Epidermal melanocyte (primary cell): ENCODE results near the gene MAGI1.

ENCODE experiments used
- DNase-seq: peaks from one replicate; pipeline ENCODE4 v3.0.0; 2011; ENCODE audit warnings: low spot score; ENCODE audit not compliant: insufficient read length

MAGI1 gene

DNA sequence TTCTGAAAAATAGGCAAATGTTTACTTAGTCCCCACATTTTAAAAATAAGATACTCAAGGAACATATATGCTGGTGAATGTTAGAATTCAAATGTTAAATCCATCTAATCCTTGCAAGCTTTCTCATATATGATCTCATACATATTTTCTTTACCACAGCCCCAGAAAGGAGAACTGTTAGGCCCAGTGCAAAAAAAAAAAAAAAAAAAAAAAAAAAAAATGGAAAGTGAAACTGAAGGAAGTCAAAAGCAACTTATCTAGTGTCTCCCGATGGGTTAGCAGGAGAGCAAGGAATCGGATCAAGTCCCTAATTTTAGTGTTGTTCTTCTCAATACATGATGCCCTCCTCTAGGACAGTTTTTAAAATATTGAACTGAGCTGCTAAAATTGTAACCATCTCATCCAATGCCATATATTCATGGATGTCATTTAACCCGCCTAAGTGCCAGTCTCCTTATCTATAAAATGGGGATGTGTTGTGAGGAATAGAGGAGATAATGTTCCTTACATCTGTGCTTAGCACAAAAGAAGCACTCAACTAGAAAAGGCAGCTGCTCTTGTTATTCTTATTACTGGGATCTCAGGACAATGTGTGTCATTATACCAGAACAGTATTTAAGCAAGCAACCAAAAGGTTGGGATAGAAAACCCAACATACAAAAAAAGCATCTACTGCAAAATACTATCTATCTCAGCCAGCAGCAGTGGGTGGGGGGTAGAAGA lies 279.7 kb downstream of the MAGI1 start:
- DNase-seq = no peak

DNA sequence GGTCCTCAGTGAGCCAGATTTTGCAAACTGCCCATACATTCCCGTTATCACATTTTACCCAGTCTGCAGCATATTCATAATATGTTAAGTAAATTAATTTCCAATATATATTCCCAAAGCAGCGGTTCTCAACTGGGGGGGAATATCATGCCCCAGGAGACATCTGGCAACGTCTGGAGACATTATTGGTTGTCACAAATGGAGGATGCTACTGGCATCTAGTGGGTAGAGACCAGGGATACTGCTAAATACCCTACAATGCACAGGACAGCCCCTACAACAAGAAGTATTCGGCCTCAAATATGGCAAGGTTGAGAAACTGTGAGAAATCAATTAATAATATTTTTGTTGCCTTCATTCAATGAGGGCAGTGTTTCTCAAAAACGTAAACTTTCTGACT lies 280.3 kb downstream of the MAGI1 start:
- no peak for DNase-seq

DNA sequence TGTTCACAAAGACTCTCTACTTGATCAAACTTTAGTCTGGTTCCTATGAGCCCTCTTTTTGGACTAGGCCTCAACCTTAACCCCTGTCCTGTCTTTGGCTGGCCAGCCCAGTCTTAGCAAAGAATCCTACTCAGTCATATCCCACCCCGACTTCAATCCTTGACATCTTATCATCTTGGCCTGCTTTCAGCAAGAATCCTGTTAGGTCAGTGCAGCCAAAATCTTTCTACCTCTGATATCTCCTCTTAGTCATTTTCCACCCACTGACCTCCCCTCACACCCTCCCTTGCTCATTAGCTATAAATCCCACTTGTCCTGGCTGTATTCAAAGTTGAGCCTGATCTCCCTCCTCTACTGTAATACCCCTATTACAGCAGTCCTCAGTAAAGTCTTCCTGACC lies 286.1 kb downstream of the MAGI1 start:
- no peak for DNase-seq

DNA sequence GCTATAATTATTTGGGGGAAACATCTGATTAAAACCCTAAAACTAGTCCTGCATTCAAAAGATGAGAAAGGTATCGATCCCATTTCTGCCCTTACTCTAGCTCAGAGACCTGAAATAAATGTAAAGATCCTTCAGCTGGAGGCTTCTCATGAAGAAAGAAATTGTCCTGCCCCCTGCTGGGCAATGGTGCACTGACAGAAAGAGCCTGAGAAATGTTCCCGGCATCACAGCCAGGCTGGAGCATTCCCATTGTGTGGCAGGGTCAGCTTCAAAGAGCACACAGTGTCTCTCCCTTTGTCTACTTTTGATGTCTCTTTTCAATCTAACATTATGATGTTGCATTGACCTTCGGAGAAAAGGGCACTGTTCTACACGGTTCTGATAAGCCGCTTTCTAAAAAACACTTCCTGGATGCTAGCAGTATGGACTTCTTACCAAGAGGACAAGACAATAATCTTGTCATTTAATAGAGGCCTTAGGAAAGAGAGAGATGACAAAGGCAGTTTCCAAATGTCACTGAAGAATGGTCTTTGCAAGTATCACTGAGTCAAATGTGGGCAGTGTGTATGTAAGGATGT lies 287.5 kb downstream of the MAGI1 start:
- DNase-seq = no peak

- no peak for DNase-seq
Observed at GRCh38 chr3:65749066-65749465, 289.7 kb downstream of the MAGI1 start.

DNA sequence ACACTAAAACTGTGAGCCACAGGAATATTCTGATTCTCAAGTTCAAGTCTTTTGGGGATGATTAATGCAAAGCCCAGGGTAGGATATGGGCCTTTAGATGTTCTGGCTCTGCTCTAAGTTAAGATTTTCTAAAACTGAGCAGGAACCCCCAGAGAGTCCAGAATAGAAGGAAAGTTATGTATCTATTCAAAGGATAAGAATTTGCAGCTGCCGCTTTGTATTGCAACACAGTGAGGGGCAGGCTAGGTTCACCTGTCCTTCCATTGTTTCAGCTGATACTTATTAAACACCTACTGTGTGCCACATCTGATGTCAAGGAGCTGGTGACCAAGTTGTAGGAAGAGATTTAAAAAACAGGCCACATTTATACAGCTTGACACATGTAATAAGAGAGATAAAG lies 290.4 kb downstream of the MAGI1 start:
- DNase-seq = no peak

GRCh38 chr3:65746848-65747247 lies 291.9 kb downstream of the MAGI1 start:
- no peak for DNase-seq

DNA sequence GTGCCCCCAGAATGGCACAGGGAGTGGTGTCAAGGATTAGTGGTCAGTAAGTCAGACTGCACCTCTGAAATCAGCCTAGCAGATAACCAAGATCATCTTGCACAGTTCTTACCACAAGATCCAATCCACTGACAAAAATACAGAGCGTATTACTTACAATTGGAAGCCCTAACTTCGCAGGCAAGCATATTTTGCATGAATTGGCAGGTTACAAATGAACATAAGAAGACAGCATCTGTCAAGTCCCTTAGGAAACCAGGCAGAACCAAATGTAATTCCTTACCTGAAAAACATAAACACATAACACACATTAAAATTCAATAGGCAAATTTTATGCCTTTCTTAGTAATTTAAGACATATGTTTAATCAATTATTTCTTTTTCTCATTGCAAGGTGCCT lies 293.4 kb downstream of the MAGI1 start:
- no peak for DNase-seq

GRCh38 chr3:65742914-65743313 lies 295.8 kb downstream of the MAGI1 start:
- no peak for DNase-seq

DNA sequence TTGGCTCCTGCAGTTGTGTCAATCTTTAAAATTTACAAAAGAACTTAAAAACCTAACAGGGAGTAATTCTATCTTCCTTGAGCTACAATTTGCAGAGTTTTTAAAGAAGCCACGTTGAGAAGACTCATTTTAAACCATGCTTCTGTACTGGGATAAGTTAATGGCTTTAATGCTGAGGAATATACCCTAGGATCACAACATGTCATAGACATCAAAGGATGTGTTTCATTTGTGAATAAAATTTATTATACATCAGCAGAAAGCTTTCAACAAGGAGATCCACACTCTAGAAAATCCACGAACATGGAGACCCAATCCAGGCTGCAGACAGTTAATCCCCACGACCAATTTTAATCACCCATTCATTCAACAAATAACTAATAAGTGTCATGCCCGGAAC lies 297.2 kb downstream of the MAGI1 start:
- DNase-seq = no peak

DNA sequence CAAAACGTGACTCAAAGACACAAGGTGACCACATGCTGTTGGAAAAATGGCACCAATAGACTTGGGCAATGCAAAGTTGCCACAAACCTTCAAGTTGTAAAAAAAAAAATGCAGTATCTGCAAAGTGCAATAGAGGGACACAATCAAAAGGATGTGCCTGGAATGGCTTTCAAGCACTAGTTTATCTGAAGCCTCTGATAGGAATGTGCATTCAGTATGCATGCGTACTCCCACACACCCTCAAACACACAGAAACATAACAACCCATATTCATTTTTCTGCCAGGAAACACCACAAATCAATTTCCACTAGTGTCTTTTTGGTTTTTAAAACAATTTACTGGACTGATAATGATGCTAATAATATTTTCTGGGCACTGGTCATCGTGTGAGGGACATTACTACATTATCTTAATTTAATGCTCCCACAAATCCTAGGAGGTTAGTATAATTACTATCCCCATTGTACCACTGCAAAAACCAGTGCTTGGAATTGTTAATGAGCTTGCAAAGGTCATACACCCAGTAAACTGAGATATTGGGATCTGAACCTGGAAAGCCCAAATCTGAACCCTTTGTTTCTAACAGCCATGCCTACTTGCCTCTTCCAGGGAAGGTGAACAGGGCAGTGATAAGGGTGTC lies 298.7 kb downstream of the MAGI1 start:
- no peak for DNase-seq

GRCh38 chr3:65734792-65735191 lies 303.9 kb downstream of the MAGI1 start:
- no peak for DNase-seq

GRCh38 chr3:65734382-65734781 lies 304.3 kb downstream of the MAGI1 start:
- DNase-seq = no peak

DNA sequence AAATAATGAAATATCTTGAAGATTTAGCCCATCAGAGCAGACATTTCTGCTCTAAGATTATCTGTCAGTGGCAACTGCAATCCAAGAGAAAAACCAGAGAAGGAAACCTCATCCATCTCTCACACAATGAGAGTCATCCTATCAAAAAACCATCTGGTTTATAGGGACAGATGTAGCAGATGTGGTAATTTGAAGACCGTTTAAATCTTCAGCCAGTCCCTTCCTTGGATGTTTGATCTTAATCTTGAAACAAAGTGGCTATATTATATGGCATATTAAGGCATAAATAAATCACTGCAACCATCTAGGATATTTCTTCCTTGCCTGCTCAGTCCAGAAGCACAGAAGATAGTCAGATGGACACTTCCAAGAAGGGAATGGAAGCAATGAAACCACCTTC lies 305.3 kb downstream of the MAGI1 start:
- DNase-seq = no peak

DNA sequence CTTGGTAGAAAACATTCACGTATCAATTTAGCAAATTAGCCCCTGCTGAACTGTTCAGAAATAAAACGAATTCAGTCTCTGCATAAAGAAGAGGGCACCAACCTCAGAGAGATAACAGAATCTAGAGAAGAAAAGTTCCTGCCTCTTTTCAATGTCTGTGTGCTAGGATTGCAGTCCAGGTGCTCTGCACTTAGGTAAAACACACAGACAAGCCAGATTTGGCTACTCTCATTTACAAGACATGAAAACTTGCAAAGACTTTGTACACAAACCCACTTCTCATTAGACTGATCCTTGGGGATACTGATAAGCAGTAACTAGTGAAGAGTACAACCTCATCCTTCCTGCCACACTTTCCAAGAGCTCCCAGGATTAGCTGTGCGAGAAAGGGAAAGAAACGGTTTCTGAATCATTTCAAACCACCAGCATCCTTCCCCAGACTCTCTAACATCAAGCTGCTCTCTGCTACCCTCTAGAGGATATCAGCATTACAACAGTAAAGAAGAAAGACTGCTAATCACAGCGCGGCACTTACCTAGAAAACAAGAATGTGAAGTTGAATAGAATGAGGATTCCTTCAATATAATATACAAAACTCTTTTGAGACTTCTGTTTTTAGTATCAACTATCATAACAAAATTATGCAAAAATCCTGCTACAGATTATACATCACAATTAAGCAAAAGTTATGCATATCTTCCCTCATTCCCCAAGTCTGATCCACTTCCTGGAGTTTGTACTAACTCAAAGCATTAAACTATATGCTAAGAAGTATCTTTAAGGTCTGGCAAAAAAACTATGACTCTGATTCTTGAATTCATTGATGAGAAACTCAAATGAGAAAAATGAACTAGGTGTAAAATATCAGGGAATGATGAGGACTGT lies 306.4 kb downstream of the MAGI1 start:
- peak; percentile 62 for DNase-seq

DNA sequence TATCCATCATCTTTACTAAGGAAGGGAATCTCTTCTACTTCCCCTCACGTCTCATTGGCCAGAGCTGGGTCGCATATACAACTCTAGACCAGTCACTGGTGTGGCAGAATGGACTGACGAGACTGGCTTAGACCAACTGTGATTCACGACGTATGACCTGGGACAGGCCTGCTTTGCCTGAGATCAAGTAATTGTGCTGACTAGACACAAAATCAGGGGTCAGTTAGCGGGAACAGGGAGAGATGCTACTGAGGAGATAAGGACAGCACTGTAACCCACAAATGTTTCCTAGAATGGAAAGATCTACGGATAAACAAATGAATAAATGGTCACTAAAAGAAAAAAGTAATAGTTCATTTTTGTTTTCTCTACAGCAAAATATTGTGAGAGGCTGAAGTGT lies 308.3 kb downstream of the MAGI1 start:
- DNase-seq = no peak

- no peak for DNase-seq
Observed at GRCh38 chr3:65729973-65730372, 308.7 kb downstream of the MAGI1 start.

DNA sequence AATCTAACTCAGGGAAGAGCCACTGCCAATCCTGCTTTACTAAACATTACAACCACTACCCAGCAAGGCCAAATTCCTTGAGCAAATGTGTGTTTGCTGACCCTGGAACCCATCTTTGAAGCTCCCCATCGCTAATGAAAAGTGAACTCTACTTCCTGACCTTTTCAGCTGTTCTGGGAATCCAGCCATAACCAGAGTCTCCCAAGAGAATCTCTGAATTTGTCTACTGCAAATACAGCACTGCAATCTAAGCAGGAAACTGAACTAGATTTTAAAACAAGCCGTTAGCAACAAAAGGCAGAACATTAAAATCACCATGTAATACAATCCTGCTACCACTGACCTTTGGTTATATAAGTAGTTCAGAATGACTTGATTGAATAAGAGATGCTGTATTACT lies 309.2 kb downstream of the MAGI1 start:
- no peak for DNase-seq

GRCh38 chr3:65728138-65728537 lies 310.6 kb downstream of the MAGI1 start:
- DNase-seq = no peak

GRCh38 chr3:65723985-65724384 lies 314.7 kb downstream of the MAGI1 start:
- no peak for DNase-seq

DNA sequence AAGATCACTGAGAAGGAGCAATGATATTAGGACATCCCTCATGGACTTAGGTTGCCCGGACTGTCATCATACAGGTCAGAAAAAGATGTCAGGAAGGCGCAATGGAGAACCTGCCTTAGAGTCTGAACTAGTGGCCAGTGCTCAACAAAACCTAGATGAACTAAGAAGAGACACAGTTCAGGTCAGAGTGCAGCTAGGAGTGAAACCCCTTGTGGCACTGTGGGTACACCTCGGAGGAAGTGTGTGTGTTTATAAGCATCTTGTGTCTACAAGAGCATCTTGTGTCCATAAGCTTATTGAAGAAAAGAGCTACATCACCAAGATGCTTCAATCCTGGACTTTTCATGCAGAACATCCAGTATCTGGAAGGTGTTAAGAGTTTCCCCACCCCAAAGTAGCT lies 315.7 kb downstream of the MAGI1 start:
- DNase-seq = no peak
